ENCODE data around the gene TMPRSS7.

TMPRSS7 gene

DNA sequence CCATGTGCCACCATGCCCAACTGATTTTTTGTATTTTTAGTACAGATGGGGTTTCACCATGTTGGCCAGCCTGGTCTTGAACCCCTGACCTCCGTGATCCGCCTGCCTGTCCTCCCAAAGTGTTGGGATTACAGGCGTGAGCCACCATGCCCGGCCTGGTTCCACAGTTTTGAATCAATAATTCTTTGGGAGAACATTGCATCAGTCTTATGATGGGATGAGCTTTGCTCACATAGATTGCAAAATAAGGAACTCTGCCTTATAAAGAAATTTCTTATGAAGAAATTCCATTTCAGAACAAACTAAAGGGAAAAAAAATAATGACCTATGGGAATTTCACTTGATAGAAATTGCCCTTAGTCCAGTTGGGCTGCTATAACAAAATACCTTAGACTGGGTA lies 15.8 kb upstream of the TMPRSS7 start:
- ChIA-PET CTCF (interaction anchor here (1.5 to 13.8 kb wide), 3 partner anchors 15 to 301 kb away, joined by 3 to 383 read pairs (median 5); partner anchors contain the start of genes TAGLN3 and TMPRSS7), POLR2A (no interaction called here)

DNA sequence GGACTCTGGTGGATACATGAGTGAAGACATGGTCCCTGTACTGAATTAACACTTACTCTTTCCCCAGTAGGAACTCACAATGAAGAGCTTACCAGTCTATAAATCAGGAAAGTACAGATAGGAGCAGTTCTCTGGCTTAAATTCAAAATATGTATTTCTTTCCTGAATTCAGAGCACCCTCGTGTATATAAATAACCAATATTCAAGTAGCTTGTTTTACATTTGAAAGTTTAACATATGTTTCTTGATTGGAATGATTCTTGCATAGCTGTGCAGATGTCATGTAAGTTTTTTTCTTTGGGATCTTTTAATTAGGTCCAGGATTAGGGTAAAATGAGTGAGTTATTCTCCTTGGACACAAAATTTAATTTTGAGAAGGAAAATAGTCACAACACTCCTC lies 14.8 kb upstream of the TMPRSS7 start:
- TF ChIP-seq, protein P1, sequence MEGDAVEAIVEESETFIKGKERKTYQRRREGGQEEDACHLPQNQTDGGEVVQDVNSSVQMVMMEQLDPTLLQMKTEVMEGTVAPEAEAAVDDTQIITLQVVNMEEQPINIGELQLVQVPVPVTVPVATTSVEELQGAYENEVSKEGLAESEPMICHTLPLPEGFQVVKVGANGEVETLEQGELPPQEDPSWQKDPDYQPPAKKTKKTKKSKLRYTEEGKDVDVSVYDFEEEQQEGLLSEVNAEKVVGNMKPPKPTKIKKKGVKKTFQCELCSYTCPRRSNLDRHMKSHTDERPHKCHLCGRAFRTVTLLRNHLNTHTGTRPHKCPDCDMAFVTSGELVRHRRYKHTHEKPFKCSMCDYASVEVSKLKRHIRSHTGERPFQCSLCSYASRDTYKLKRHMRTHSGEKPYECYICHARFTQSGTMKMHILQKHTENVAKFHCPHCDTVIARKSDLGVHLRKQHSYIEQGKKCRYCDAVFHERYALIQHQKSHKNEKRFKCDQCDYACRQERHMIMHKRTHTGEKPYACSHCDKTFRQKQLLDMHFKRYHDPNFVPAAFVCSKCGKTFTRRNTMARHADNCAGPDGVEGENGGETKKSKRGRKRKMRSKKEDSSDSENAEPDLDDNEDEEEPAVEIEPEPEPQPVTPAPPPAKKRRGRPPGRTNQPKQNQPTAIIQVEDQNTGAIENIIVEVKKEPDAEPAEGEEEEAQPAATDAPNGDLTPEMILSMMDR (IDR thresholded peaks at IDR 0.05; ENCODE audit: control extremely low read depth, extremely low read depth, low read depth, missing control alignments) = no peak
- no peak for DNase-seq (ENCODE audit: extremely low spot score)
- ChIA-PET POLR2A (no interaction called here), CTCF (interaction anchor here (1.8 kb wide), 1 partner anchor 14 kb away, joined by 5 read pairs; the partner anchor contains the start of gene TMPRSS7)

More for the DNA sequence above, 15.8 kb upstream of the TMPRSS7 start:
- TF ChIP-seq, protein P1 (IDR thresholded peaks at IDR 0.05; ENCODE audit: control extremely low read depth, extremely low read depth, low read depth, missing control alignments) = no peak
- DNase-seq (ENCODE audit: extremely low spot score) = no peak

DNA sequence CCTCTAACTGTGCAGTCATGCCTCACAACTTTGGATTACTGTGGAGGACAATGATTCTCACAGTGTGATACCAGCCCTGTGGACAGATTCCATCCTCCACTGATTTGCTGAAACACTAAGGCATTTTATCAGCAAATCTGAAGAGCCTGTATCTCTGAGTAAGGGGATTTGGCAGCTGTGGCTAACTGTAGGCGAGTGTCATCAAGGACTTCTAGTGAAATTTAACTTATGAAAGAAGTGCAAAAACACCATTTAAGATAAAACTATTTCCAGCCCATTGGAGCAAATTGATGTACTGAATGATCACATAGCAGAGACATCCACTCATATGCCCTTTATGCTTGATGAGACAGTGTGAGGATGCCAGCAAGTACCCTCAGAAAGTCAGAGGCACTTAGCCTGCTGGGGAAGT lies 13.9 kb upstream of the TMPRSS7 start:
- DNase-seq (ENCODE audit: extremely low spot score) = no peak
- ChIA-PET POLR2A (no interaction called here), CTCF (no interaction called here)
- TF ChIP-seq, protein P1 (IDR thresholded peaks at IDR 0.05; ENCODE audit: control extremely low read depth, extremely low read depth, low read depth, missing control alignments) = no peak

DNA sequence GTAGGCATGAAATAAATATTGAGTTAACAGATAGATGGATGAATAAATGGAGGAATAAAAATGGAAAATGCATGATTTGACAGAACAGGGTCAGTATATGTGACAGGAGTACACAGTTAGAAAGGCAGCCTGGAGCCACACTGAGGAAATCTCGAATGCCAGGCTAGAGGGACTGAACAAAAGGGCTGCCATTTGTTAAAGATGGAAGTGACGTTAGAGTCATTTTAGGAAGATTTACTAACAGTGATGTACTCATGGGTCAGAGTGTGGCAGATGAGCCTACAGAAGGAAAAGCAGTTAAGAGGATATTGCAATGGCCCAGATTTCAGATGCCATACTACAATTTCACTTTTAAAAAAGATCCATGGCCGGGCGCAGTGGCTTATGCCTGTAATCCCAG lies 7.4 kb upstream of the TMPRSS7 start:
- TF ChIP-seq, protein P1 (IDR thresholded peaks at IDR 0.05; ENCODE audit: control extremely low read depth, extremely low read depth, low read depth, missing control alignments) = no peak
- POLR2A ChIA-PET = no interaction called here
- no peak for DNase-seq (ENCODE audit: extremely low spot score)
- CTCF ChIA-PET = interaction anchor here (1.0 to 1.3 kb wide), 3 partner anchors 11 to 25 kb away, joined by 3 to 5 read pairs (median 3); no protein-coding TSS in a partner anchor

DNA sequence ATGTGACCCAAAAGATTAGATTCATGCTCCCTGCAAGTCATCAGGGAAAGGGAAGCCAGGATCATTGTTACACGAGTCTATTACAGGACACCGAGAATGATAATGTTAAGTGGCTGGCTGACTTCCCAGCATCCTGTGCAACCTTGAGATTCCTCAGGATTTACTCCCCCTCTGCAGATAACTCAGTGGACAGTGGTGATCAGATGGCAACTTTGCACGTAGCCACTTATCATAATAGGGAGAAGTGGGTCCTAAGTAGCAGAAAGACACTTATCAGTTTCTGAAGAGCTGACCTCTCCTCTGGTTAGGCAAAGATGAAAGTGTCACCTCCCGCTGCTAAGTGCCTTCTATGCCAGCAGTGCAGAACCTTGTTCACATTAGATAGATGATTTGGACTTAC lies 6.7 kb upstream of the TMPRSS7 start:
- no peak for DNase-seq (ENCODE audit: extremely low spot score)
- ChIA-PET POLR2A (no interaction called here), CTCF (no interaction called here)
- TF ChIP-seq, protein P1 (IDR thresholded peaks at IDR 0.05; ENCODE audit: control extremely low read depth, extremely low read depth, low read depth, missing control alignments) = no peak

DNA sequence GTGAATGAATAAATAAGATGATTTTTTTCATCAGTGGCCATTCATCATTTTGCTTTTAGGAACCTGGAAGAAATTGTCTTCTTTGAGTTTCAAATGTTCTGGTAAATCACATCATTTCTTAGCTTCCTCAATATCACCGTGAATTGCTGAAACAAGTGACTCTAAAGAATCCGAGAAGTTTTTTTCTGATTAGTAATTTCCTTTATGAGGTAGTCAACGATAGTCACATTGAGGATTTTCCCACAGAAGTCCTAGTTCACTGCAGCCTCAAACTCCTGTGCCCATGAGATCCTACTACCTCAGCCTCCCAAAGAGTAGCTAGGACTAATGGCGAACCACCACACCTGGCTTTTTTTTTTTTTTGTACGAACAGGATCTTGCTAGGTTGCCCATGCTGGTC lies 3.6 kb upstream of the TMPRSS7 start:
- TF ChIP-seq, protein P1 (IDR thresholded peaks at IDR 0.05; ENCODE audit: control extremely low read depth, extremely low read depth, low read depth, missing control alignments) = no peak
- no peak for DNase-seq (ENCODE audit: extremely low spot score)
- CTCF ChIA-PET = interaction anchor here (1.8 to 3.8 kb wide), 3 partner anchors 13 to 18 kb away, joined by 4 to 16 read pairs (median 6); no protein-coding TSS in a partner anchor
- POLR2A ChIA-PET = no interaction called here

All from GM10248 (cell line).